ENCODE measurements around the gene ARL6. TPM values are rescaled to one million over a fixed set of nuclear protein-coding genes. Genes with fewer than 3 reads are reported as not detected.

Gene ARL6
- total RNA-seq = 10 to 100 TPM in 2 of 4 donors, 1 to 10 TPM in 2; 8.6 to 11.1 (median 9.9) TPM
- 1 to 10 TPM in 2 of 3 donors, under 1 TPM in 1; 0.69 to 1.8 (median 1.2) TPM for polyA plus RNA-seq

GRCh38 chr3:97764407-97765238 is at the start of gene ARL6:
TSS of gene ARL6 (plus strand) at chr3:97764758. CDS start at chr3:97768108, 3,350 bp downstream.
- H3K27ac ChIP-seq = peak within 1 kb of the TSS; percentile 74 to 83 (median 79)
- peak within 1 kb of the TSS; percentile 70 to 83 (median 76) for H3K4me3 ChIP-seq
- peak in 2 of 4 donors; percentile 48 to 58 for TF ChIP-seq POLR2AphosphoS5 (IDR thresholded peaks at IDR 0.05)
- no peak for TF ChIP-seq CTCF (IDR thresholded peaks at IDR 0.05)
- no peak for TF ChIP-seq EP300 (IDR thresholded peaks at IDR 0.05)
- no peak for TF ChIP-seq POLR2A (IDR thresholded peaks at IDR 0.05)
- no peaks in the 10 kb centered on the region for H3K9me3 ChIP-seq
- H3K27me3 ChIP-seq = no peaks in the 10 kb centered on the region
- WGBS, 2 donors = 0% methylated on average over 46 of the region's 46 CpGs
- peaks cover 0 to 23% (median 14%) of the 10 kb centered on the region in 4 donors for H3K4me1 ChIP-seq
- DNase-seq = peak; percentile 90
- intact Hi-C loops (cut with DNase I) = loop anchor here (10.0 kb wide), 1 partner anchor 760 kb away; the partner anchor contains the start of gene CLDND1
- peaks cover 0 to 7% (median under 1%) of the 10 kb centered on the region in 4 donors for H3K36me3 ChIP-seq

- Histone ChIP-seq H3K27ac (no peak overlapping the region), H3K4me1 (no peaks in the 10 kb centered on the region), H3K27me3 (no peaks in the 10 kb centered on the region), H3K9me3 (no peaks in the 10 kb centered on the region), H3K36me3 (no peaks in the 10 kb centered on the region), H3K4me3 (no peak overlapping the region)
- peak; percentile 74 for DNase-seq
- peak; percentile 15 to 84 (median 60) for TF ChIP-seq CTCF (IDR thresholded peaks at IDR 0.05)
- TF ChIP-seq POLR2AphosphoS5 (IDR thresholded peaks at IDR 0.05) = no peak
- no peak for TF ChIP-seq EP300 (IDR thresholded peaks at IDR 0.05)
- WGBS, 2 donors = 1 to 4% methylated on average over 7 of the region's 7 CpGs
- intact Hi-C loops (cut with DNase I) = loop anchor here (2.0 kb wide), 1 partner anchor 856 kb away; no protein-coding TSS in a partner anchor
Measured at GRCh38 chr3:97719156-97719821, 45.3 kb upstream of the ARL6 start.

- Histone ChIP-seq H3K27ac (no peak overlapping the region), H3K4me3 (no peak overlapping the region), H3K4me1 (no peaks in the 10 kb centered on the region), H3K27me3 (no peaks in the 10 kb centered on the region), H3K36me3 (no peaks in the 10 kb centered on the region), H3K9me3 (no peaks in the 10 kb centered on the region)
- intact Hi-C loops (cut with DNase I) = no loop called here
- TF ChIP-seq EP300 (IDR thresholded peaks at IDR 0.05) = no peak
- TF ChIP-seq POLR2AphosphoS5 (IDR thresholded peaks at IDR 0.05) = no peak
- TF ChIP-seq CTCF (IDR thresholded peaks at IDR 0.05) = no peak
- TF ChIP-seq POLR2A (IDR thresholded peaks at IDR 0.05) = no peak
- no peak for DNase-seq
- WGBS, 2 donors = 39 to 57% methylated on average over 2 of the region's 2 CpGs
Measured at GRCh38 chr3:97720417-97720816, 44.1 kb upstream of the ARL6 start.

- intact Hi-C loops (cut with DNase I) = no loop called here
- Histone ChIP-seq H3K9me3 (no peaks in the 10 kb centered on the region), H3K4me1 (no peaks in the 10 kb centered on the region), H3K27ac (no peak overlapping the region), H3K27me3 (no peaks in the 10 kb centered on the region), H3K4me3 (no peak overlapping the region), H3K36me3 (no peaks in the 10 kb centered on the region)
- no peak for TF ChIP-seq POLR2A (IDR thresholded peaks at IDR 0.05)
- TF ChIP-seq POLR2AphosphoS5 (IDR thresholded peaks at IDR 0.05) = no peak
- no peak for TF ChIP-seq CTCF (IDR thresholded peaks at IDR 0.05)
- TF ChIP-seq EP300 (IDR thresholded peaks at IDR 0.05) = no peak
- DNase-seq = no peak
- 31 to 76% methylated on average over 2 of the region's 2 CpGs for WGBS, 2 donors
Measured at GRCh38 chr3:97721446-97721845, 43.1 kb upstream of the ARL6 start.
